ENCODE results near the gene THUMPD3. TPM values are rescaled to one million over a fixed set of nuclear protein-coding genes. Genes with fewer than 3 reads are reported as not detected.
A peak's percentile ranks its signal among the peaks of the same experiment; 100 is the strongest.

Gene THUMPD3
- total RNA-seq, 6 donors from 2014 or later, result 21.9 to 41.9 (median 31.0) TPM

GRCh38 chr3:9390265-9390888 lies 27.5 kb downstream of the THUMPD3 start:
- Histone ChIP-seq H3K4me3 (no peak overlapping the region), H3K36me3 (peaks cover 30 to 92% (median 55%) of the 10 kb centered on the region in 4 donors), H3K27ac (no peak overlapping the region), H3K27me3 (no peaks in the 10 kb centered on the region), H3K9me3 (no peaks in the 10 kb centered on the region), H3K4me1 (peaks cover 31 to 49% (median 38%) of the 10 kb centered on the region in 4 donors)
- ATAC-seq (ENCODE audit: low FRiP score in 2 of 2) (no peak), DNase-seq (no peak)
- no peak for TF ChIP-seq EP300 (IDR thresholded peaks at IDR 0.05)
- WGBS, 2 donors, result 84 to 87% methylated on average over 5 of the region's 5 CpGs

DNA sequence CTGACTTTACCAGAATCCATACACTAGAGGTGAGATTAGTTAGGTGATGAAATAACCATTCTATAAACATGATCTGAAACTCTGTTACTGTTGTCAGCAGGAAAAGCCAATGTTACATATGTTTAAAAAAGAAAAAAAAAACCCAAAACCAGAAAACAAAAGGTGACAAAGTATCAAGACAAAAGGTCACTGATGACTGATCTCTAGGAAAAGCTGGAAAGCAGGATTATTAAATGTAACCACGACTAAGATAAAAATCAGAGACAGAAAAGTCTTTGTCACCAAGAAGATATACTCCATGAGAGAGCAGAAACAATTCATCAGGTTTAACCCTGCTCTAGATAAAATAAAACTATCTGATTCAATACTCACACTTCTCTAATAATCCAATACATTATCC lies 29.2 kb downstream of the THUMPD3 start:
- H3K4me3 ChIP-seq, result no peak overlapping the region
- 22 to 29% methylated on average over 1 of the region's 1 CpG for WGBS, 2 donors
- H3K27ac ChIP-seq, result peak overlapping the region in 1 of 4 donors; percentile 22
- ATAC-seq (ENCODE audit: low FRiP score in 2 of 2), result no peak
- no peaks in the 10 kb centered on the region for H3K27me3 ChIP-seq
- peaks cover 37 to 55% (median 41%) of the 10 kb centered on the region in 4 donors for H3K4me1 ChIP-seq
- DNase-seq, result no peak
- peaks cover 26 to 75% (median 47%) of the 10 kb centered on the region in 4 donors for H3K36me3 ChIP-seq
- H3K9me3 ChIP-seq, result no peaks in the 10 kb centered on the region
- no peak for TF ChIP-seq EP300 (IDR thresholded peaks at IDR 0.05)
- TF ChIP-seq, protein P1, sequence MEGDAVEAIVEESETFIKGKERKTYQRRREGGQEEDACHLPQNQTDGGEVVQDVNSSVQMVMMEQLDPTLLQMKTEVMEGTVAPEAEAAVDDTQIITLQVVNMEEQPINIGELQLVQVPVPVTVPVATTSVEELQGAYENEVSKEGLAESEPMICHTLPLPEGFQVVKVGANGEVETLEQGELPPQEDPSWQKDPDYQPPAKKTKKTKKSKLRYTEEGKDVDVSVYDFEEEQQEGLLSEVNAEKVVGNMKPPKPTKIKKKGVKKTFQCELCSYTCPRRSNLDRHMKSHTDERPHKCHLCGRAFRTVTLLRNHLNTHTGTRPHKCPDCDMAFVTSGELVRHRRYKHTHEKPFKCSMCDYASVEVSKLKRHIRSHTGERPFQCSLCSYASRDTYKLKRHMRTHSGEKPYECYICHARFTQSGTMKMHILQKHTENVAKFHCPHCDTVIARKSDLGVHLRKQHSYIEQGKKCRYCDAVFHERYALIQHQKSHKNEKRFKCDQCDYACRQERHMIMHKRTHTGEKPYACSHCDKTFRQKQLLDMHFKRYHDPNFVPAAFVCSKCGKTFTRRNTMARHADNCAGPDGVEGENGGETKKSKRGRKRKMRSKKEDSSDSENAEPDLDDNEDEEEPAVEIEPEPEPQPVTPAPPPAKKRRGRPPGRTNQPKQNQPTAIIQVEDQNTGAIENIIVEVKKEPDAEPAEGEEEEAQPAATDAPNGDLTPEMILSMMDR (IDR thresholded peaks at IDR 0.05), result no peak
- TF ChIP-seq POLR2AphosphoS5 (IDR thresholded peaks at IDR 0.05), result no peak
- TF ChIP-seq POLR2A (IDR thresholded peaks at IDR 0.05), result no peak

DNA sequence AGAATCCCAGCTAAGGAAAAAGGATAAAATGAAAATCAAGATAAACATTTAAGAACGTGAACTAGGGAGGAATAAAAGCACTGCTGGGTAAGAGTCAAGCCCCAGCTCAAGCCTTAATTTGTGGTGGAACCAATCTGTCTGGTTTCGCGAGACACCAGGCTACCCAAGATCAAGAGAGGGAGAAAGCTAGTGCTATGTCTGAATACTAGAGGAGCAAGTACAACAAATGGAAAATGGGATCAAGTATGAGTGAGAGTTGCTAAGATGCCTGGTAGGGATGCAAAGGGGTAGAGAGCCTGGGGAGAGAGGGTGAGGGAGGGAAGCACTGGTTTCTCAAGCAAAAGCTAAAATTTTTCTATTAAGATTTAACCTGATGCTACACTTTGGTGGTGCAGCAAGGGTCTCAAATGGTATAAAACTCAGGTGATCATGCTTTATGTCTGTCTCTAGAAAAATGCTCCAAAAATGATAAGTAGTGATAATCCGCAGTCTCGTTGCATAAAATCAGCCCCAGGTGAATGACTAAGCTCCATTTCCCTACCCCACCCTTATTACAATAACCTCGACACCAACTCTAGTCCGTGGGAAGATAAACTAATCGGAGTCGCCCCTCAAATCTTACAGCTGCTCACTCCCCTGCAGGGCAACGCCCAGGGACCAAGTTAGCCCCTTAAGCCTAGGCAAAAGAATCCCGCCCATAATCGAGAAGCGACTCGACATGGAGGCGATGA lies 32.9 kb downstream of the THUMPD3 start:
- DNase-seq, result no peak
- whole genome bisulfite sequencing, 2 donors, result 10 to 11% methylated on average over 14 of the region's 15 CpGs
- H3K36me3 ChIP-seq, result peaks cover 7 to 38% (median 14%) of the 10 kb centered on the region in 4 donors
- TF ChIP-seq POLR2AphosphoS5 (IDR thresholded peaks at IDR 0.05) (peak in 1 of 2 donors; percentile 70), EP300 (IDR thresholded peaks at IDR 0.05) (no peak)
- ATAC-seq (ENCODE audit: low FRiP score in 2 of 2), result no peak
- H3K4me3 ChIP-seq, result peak overlapping the region; percentile 55 to 88 (median 80)
- H3K27me3 ChIP-seq, result no peaks in the 10 kb centered on the region
- no peaks in the 10 kb centered on the region for H3K9me3 ChIP-seq
- peaks cover 50 to 68% (median 55%) of the 10 kb centered on the region in 4 donors for H3K4me1 ChIP-seq
- peak overlapping the region; percentile 99 to 100 (median 100) for H3K27ac ChIP-seq

- Histone ChIP-seq H3K4me3 (peak overlapping the region; percentile 55 to 88 (median 80)), H3K27ac (peak overlapping the region; percentile 99 to 100 (median 100)), H3K36me3 (peaks cover 1 to 33% (median 8%) of the 10 kb centered on the region in 4 donors), H3K4me1 (peaks cover 53 to 72% (median 58%) of the 10 kb centered on the region in 4 donors), H3K9me3 (no peaks in the 10 kb centered on the region), H3K27me3 (no peaks in the 10 kb centered on the region)
- TF ChIP-seq POLR2A (IDR thresholded peaks at IDR 0.05), result peak in 2 of 4 donors; percentile 48 to 59
- TF ChIP-seq EP300 (IDR thresholded peaks at IDR 0.05), result peak in 1 of 4 donors; percentile 33
- TF ChIP-seq POLR2AphosphoS5 (IDR thresholded peaks at IDR 0.05), result peak in 1 of 2 donors; percentile 53
- TF ChIP-seq, protein P1 (IDR thresholded peaks at IDR 0.05), result no peak
- WGBS, 2 donors, result 0 to 1% methylated on average over 3 to 14 of the region's 25 CpGs
- DNase-seq (peak in 1 of 2 donors; percentile 96), ATAC-seq (ENCODE audit: low FRiP score in 2 of 2) (peak; percentile 72 to 83)
These were observed 33.4 kb downstream of the THUMPD3 start for GRCh38 chr3:9396301-9396631.

DNA sequence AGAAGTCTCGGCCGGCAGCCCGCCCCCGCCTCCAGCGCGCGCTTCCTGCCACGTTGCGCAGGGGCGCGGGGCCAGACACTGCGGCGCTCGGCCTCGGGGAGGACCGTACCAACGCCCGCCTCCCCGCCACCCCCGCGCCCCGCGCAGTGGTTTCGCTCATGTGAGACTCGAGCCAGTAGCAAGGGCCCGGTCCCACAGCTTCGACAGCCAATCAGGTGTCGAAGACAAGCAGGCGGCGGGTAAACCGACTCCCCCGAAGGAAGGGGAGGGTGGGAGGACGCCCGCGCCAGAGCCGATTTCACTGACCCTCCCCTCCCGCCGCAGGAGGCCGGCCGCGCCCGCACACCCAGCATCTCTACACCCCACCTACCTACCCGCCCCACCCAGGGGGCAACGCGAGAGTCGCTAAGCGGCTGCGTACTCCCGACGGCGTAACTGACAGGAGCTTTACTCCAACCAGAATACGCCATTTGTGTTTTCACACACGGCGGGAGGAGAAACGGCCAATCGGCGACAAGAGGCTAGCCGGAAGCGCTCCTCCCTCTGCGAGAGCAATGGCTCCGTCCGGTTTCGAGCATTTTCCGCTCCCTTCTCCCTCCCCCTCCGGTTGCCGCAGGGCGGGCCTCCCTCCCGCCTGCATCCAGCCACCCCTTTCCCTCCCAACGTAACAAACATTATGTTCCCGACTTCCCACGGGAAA lies 33.9 kb downstream of the THUMPD3 start:
- Histone ChIP-seq H3K27me3 (no peaks in the 10 kb centered on the region), H3K4me3 (peak overlapping the region; percentile 41 to 88 (median 80)), H3K4me1 (peaks cover 53 to 72% (median 58%) of the 10 kb centered on the region in 4 donors), H3K36me3 (peaks cover 0 to 28% (median 6%) of the 10 kb centered on the region in 4 donors), H3K27ac (peak overlapping the region; percentile 99 to 100 (median 100)), H3K9me3 (no peaks in the 10 kb centered on the region)
- ATAC-seq (ENCODE audit: low FRiP score in 2 of 2), result peak; percentile 90 to 97
- peak; percentile 98 to 100 for DNase-seq
- 0 to 1% methylated on average over 20 to 40 of the region's 71 CpGs for WGBS, 2 donors
- TF ChIP-seq EP300 (IDR thresholded peaks at IDR 0.05) (peak in 1 of 4 donors; percentile 64), POLR2A (IDR thresholded peaks at IDR 0.05) (peak in 1 of 4 donors; percentile 26), POLR2AphosphoS5 (IDR thresholded peaks at IDR 0.05) (peak in 1 of 2 donors; percentile 66)
- TF ChIP-seq, protein P1 (IDR thresholded peaks at IDR 0.05), result no peak

Data from upper lobe of left lung (tissue), 6 donors.